ENCODE results near the gene TBL1XR1. TPM values are rescaled to one million over a fixed set of nuclear protein-coding genes. Genes with fewer than 3 reads are reported as not detected.

Gene TBL1XR1
- total RNA-seq, 1 experiment from 2014 or later, result 161 TPM

GRCh38 chr3:177079684-177080083 lies 117.6 kb downstream of the TBL1XR1 start:
- DNase-seq, result no peak
- Histone ChIP-seq H3K4me1 (no peaks in the 10 kb centered on the region), H3K36me3 (peaks cover 18% of the 10 kb centered on the region), H3K4me3 (no peak overlapping the region), H3K27ac (no peak overlapping the region), H3K27me3 (no peaks in the 10 kb centered on the region), H3K9me3 (replicated peaks) (no peaks in the 10 kb centered on the region)

DNA sequence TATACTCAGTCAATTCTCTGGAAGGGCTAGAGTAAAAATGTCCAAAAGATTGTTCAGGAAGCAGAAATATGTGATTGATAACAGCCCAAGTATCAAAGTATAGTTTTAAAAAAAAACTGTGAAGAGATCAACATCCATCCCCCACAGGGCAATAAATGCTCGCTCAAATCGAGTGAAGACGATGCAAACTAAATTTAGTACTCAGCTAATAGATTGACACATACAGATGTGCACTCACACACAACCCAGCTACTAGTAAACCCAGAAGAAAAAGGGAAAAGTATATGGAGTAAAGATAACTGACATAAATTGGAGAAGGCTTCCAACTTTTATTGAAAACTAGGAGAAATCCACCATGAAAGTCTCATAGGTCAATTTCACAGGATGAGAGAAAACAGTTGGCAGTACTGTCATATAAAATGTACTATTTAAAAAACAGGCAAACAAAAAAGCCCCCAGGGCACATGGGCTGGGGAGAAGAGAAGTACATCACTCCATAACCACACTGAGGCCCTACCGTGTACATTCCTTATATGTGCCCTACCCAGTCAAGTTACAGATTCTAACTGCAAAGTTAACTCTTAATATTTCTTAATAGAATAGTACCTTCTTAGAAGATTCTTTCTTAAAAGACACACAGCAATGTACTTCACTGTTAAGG lies 125.7 kb downstream of the TBL1XR1 start:
- DNase-seq, result peak; percentile 36 to 53
- Histone ChIP-seq H3K27ac (no peak overlapping the region), H3K27me3 (no peaks in the 10 kb centered on the region), H3K36me3 (peaks cover 11% of the 10 kb centered on the region), H3K9me3 (replicated peaks) (no peaks in the 10 kb centered on the region), H3K4me1 (peaks cover 3% of the 10 kb centered on the region; the same call in 1 of the 2 replicates), H3K4me3 (no peak overlapping the region)

- Histone ChIP-seq H3K27ac (no peak overlapping the region), H3K4me3 (no peak overlapping the region), H3K36me3 (peaks cover under 1% of the 10 kb centered on the region), H3K9me3 (replicated peaks) (no peaks in the 10 kb centered on the region), H3K27me3 (no peaks in the 10 kb centered on the region), H3K4me1 (peaks cover 3% of the 10 kb centered on the region; the same call in 1 of the 2 replicates)
- no peak for DNase-seq
Observed at GRCh38 chr3:177069514-177070329, 127.6 kb downstream of the TBL1XR1 start.

DNA sequence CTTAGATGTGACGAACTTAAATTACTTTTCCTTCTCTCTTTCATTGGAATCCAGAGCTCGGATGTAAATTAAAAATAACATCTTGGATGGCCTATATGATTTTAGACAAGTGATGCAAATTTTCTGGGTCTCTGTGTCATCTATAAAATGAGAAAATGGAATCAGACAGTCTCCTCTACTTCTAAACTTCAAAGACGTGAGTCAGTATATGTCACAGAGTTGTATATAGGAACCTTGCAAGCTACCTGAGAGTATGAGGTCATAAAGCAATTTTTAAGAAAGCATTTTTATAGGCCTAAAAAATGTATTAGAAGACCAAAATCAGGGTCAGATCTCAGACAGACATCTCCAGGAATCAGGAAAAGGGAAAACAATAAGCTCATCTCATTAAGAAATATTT lies 128.3 kb downstream of the TBL1XR1 start:
- no peak for DNase-seq
- H3K4me1 ChIP-seq, result peaks cover 5% of the 10 kb centered on the region; the same call in 1 of the 2 replicates
- H3K4me3 ChIP-seq, result no peak overlapping the region
- H3K9me3 ChIP-seq (replicated peaks), result no peaks in the 10 kb centered on the region
- no peaks in the 10 kb centered on the region for H3K27me3 ChIP-seq
- H3K27ac ChIP-seq, result no peak overlapping the region
- peaks cover 8% of the 10 kb centered on the region for H3K36me3 ChIP-seq

DNA sequence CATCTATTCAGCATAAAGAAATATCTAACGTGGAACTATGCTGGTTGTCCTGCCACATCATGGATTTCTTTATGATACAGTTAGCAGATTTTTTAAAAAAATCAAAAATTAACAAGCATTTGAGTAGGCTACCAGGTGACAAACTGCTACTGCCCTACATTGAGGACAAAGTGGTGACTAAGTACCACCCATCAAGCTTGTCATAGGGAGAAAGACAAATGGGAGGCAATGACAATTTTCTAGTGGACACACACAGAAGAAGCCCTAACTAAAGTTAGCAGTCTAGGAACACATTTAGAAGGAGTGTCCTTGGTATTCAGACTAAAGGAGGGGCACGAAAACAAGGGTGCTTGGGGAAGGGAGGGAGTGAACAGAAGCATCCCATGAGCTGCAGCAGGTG lies 131.2 kb downstream of the TBL1XR1 start:
- DNase-seq, result no peak
- Histone ChIP-seq H3K9me3 (replicated peaks) (no peaks in the 10 kb centered on the region), H3K36me3 (peaks cover 12% of the 10 kb centered on the region), H3K27ac (no peak overlapping the region), H3K4me3 (no peak overlapping the region), H3K4me1 (peaks cover 7% of the 10 kb centered on the region; the same call in 1 of the 2 replicates), H3K27me3 (no peaks in the 10 kb centered on the region)

DNA sequence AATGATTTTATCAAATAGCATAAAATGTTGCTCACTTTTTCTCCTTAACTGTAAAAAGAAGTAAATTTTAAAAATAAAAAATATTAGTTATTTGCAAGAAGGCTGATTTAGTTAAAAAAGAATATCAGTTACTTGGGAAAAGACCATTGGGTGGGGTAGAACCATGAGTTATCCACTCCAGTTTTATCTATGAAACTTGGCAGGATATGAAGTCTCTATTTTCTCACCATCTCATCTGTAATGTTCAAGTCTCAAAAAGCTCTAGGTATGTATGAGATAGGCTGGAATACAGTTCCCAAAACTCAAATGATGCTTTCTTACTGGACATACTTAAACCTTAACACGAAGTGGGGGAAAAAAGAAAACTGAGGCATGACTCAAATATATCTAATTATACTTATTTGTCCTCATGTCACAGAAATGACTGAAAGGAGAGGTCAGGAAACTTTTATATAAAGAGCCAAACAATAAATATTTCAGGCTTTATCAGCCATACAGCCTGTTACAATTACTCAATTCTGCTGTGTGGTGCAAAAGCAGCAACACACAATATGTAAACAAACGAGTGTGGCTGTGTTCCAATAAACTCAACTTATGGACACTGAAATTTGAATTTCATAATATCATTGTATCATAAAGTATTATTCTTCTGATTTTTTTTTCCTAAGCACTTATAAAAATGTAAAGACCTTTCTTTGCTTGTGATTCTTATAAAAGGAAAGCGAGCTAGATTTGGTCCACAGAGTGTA lies 131.8 kb downstream of the TBL1XR1 start:
- Histone ChIP-seq H3K27me3 (no peaks in the 10 kb centered on the region), H3K4me3 (no peak overlapping the region), H3K36me3 (peaks cover 18% of the 10 kb centered on the region), H3K9me3 (replicated peaks) (no peaks in the 10 kb centered on the region), H3K27ac (no peak overlapping the region), H3K4me1 (peaks cover 7% of the 10 kb centered on the region; the same call in 1 of the 2 replicates)
- no peak for DNase-seq

DNA sequence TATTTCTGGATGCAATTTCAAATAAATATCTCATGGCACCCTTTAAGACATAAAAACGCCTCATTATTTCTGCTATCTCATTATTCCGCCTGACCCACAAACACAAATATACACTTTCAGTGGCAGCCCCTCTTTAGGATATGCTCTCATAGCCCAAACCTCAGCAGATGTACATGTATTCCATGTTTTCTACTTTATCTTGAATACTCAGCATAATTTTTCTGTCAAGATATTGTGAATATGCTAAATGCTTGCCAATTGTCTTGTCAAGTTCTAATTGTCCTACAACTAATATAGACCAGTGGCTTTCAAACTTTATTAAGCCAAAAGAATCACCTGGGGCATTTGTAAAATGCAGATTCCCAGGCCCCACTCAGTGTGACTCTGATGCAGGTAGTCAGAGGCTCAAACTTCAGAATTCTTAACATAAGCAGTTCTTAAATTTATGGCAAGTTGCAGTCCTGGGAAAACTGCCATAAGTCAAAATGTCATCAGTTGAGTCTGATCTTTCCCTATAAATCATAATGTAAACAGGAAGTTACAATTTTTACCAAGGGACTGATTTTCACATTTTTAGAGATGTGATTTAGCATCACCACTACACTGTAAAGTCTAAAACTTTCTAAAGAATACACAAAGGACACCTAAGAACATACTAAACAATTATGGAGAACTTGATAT lies 135.1 kb downstream of the TBL1XR1 start:
- peaks cover 35% of the 10 kb centered on the region for H3K36me3 ChIP-seq
- H3K4me3 ChIP-seq, result no peak overlapping the region
- H3K27me3 ChIP-seq, result no peaks in the 10 kb centered on the region
- DNase-seq, result no peak
- H3K9me3 ChIP-seq (replicated peaks), result no peaks in the 10 kb centered on the region
- no peak overlapping the region for H3K27ac ChIP-seq
- H3K4me1 ChIP-seq, result peaks cover 26% of the 10 kb centered on the region

- H3K36me3 ChIP-seq, result peaks cover 35% of the 10 kb centered on the region
- H3K4me1 ChIP-seq, result peaks cover 34% of the 10 kb centered on the region
- no peak for DNase-seq
- no peaks in the 10 kb centered on the region for H3K9me3 ChIP-seq (replicated peaks)
- no peaks in the 10 kb centered on the region for H3K27me3 ChIP-seq
- no peak overlapping the region for H3K4me3 ChIP-seq
- H3K27ac ChIP-seq, result no peak overlapping the region
Observed at GRCh38 chr3:177061369-177061768, 135.9 kb downstream of the TBL1XR1 start.

GRCh38 chr3:177060492-177060891 lies 136.8 kb downstream of the TBL1XR1 start:
- H3K4me1 ChIP-seq, result peaks cover 40% of the 10 kb centered on the region
- DNase-seq, result no peak
- H3K4me3 ChIP-seq, result no peak overlapping the region
- no peaks in the 10 kb centered on the region for H3K9me3 ChIP-seq (replicated peaks)
- H3K27me3 ChIP-seq, result no peaks in the 10 kb centered on the region
- no peak overlapping the region for H3K27ac ChIP-seq
- H3K36me3 ChIP-seq, result peaks cover 35% of the 10 kb centered on the region

DNA sequence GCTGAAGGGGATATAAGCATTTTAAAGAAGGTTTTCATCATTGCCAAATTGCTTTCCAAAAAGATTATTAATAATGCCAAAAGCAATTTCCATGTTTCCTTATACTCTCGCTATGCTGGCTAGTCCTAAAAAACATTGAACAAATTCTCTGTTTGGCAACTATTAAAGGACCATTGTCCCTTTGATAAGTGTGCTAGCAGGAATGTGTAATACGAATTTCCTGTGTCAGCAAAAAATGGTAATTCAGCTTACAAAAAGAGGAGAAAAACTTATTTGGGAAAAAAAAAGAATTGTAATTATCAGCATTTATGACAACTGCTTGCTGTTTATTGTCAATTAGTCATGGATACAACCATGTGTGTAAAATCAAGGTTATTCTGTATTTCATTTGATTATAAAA lies 138.6 kb downstream of the TBL1XR1 start:
- no peaks in the 10 kb centered on the region for H3K27me3 ChIP-seq
- H3K9me3 ChIP-seq (replicated peaks), result no peaks in the 10 kb centered on the region
- peak overlapping the region; percentile 70 for H3K27ac ChIP-seq
- DNase-seq, result no peak
- peaks cover 35% of the 10 kb centered on the region for H3K4me1 ChIP-seq
- H3K4me3 ChIP-seq, result no peak overlapping the region
- peaks cover 29% of the 10 kb centered on the region for H3K36me3 ChIP-seq

DNA sequence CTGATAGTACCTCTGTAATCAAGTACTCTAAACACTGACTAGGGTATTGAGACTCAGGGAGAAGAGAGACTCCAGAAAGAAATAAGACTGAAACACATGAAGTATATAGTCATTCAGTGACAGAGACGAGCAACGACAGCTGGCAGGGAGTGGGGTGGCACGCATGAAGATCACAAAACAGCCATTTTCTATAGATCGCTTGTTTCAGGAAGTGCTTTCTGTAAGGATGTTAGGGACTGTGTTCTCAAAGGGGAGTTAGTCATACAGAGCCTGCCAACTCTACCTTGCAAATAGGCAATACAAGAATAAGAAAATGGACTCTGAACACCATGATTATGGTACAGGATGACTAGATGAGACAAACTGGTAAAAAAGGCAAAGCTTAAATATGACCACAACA lies 139.5 kb downstream of the TBL1XR1 start:
- Histone ChIP-seq H3K4me3 (no peak overlapping the region), H3K36me3 (peaks cover 31% of the 10 kb centered on the region), H3K27ac (peak overlapping the region; percentile 70), H3K9me3 (replicated peaks) (no peaks in the 10 kb centered on the region), H3K27me3 (no peaks in the 10 kb centered on the region), H3K4me1 (peaks cover 32% of the 10 kb centered on the region)
- DNase-seq, result peak; percentile 87 to 94

DNA sequence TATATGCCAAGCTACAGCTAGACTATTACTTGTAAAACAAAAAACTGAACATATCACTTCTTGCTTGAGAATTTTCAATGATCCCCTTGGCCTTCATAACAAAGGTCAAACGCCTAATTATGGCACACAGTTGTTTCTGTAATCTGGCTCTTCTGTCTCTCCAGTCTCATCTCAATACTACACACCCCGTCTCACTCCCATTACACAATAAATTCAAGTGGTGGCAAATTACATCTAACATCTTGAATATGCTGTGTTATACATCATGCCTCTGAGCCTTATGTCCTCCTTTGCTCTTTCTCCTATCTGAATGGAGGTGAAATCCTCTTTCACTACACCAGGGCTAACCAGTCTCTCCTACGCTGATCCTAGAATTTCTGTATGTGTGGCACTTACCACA lies 140.4 kb downstream of the TBL1XR1 start:
- Histone ChIP-seq H3K27ac (peak overlapping the region; percentile 70), H3K4me3 (no peak overlapping the region), H3K36me3 (peaks cover 34% of the 10 kb centered on the region), H3K4me1 (peaks cover 32% of the 10 kb centered on the region), H3K27me3 (no peaks in the 10 kb centered on the region), H3K9me3 (replicated peaks) (no peaks in the 10 kb centered on the region)
- no peak for DNase-seq

DNA sequence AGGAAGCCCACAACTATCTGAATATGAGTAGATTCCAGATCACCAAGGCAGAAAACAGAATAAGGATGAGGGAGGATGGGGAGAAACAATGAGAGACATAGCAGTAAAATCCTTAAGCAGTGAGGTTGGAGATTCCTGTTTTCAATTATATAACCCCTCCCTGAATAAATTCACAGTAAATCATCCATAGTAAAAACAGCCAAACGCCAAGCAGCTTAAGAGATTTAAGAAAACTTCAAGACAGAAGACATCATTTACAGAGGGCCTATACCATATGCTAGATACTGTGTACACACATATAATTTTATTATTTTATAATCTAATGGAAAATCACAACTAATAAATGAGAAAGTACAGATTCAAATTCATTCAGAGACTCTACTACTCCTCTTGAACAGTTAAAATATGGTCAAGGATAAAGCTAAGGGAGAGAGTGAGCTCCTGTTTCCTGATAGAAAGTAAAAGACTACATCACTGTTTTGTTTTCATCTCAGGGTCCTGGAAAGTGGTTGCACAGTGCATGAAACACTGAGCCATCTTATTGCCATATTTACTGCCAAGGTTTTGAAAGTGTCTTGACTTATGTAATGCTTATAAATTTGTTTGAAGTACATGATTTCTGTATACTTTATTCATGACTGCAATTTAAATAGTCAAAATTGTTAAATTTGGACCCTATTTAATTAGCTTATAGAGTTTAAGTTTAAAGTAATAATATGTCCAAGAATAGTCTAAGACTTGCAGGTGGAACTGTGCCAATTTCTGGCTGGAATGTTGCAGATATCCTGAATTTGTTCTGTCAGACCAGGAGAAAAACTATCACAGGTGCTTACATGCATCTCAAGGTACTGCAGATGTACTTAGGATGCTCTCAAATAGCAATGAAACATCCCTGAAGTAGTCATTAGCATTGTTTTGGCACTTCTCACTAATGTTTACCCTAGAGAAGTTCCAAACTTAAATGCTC lies 141.4 kb downstream of the TBL1XR1 start:
- H3K27ac ChIP-seq, result no peak overlapping the region
- peaks cover 29% of the 10 kb centered on the region for H3K36me3 ChIP-seq
- H3K4me3 ChIP-seq, result no peak overlapping the region
- H3K4me1 ChIP-seq, result peaks cover 41% of the 10 kb centered on the region
- DNase-seq, result peak in 1 of 2 experiments; percentile 32
- H3K9me3 ChIP-seq (replicated peaks), result no peaks in the 10 kb centered on the region
- H3K27me3 ChIP-seq, result no peaks in the 10 kb centered on the region

Data from SJCRH30 (cell line).